Choroid plexus epithelial cell (primary cell): ENCODE measurements around the gene RAVER2.

Experiments used
- DNase-seq: peaks from one replicate; pipeline ENCODE4 v3.0.0-alpha.2; 2010; ENCODE audit warnings: low read depth
- H3K4me3 ChIP-seq: 2 replicates; pipeline ENCODE4 v1.5.1; 2011; ENCODE audit warnings: low read depth, mild to moderate bottlenecking, control low read depth, low read length, moderate library complexity
- CTCF ChIP-seq: conservative IDR thresholded peaks from 2 replicates; pipeline ENCODE4 v1.5.1; 2011; ENCODE audit warnings: low read depth, mild to moderate bottlenecking, control low read depth, inconsistent platforms, low read length, moderate library complexity

The RAVER2 gene

GRCh38 chr1:64878931-64879611, 134.2 kb downstream of the RAVER2 start:
- H3K4me3 ChIP-seq: no peak overlapping the region

GRCh38 chr1:64880449-64880848, 135.6 kb downstream of the RAVER2 start:
- DNase-seq: no peak
- TF ChIP-seq CTCF: no peak
- no peak overlapping the region for H3K4me3 ChIP-seq

More at GRCh38 chr1:64878931-64879611, 134.2 kb downstream of the RAVER2 start:
- no peak for TF ChIP-seq CTCF
- DNase-seq: peak; percentile 57

GRCh38 chr1:64881281-64881680, 136.4 kb downstream of the RAVER2 start:
- no peak for TF ChIP-seq CTCF
- H3K4me3 ChIP-seq: no peak overlapping the region
- peak; percentile 31 for DNase-seq
